Kidney (tissue), 22 donors: ENCODE data around the gene TRERF1. TPM values are rescaled to one million over a fixed set of nuclear protein-coding genes. Genes with fewer than 3 reads are reported as not detected.
A peak's percentile ranks its signal among the peaks of the same experiment; 100 is the strongest.

Experiments used
- DNase-seq, 5 donors: peaks; one replicate each; pipeline ENCODE4 v3.0.0-alpha.2; 2013 to 2020
- FAIRE-seq: peaks from 2 replicates; lab custom pipeline; 2012; peaks lifted over from hg19 to GRCh38; lab: Jason Lieb, UNC
- H3K27ac ChIP-seq, 2 donors: one replicate each; pipeline ENCODE4 v1.7.0; 2013; ENCODE audit warnings: low read depth in 2 of 2, low read length in 2 of 2, inconsistent platforms in 1 of 2
- H3K27me3 ChIP-seq: one replicate; pipeline ENCODE4 v1.7.1; 2013; ENCODE audit warnings: low read length, inconsistent platforms; ENCODE audit not compliant: control insufficient read depth, insufficient read depth
- H3K36me3 ChIP-seq, 3 donors: one replicate each; pipeline versions ENCODE4 v1.7.0 to v1.7.1; 2013; ENCODE audit warnings: low read length in 3 of 3, control low read depth in 1 of 3, inconsistent platforms in 1 of 3; ENCODE audit not compliant: insufficient read depth in 3 of 3, control insufficient read depth in 2 of 3
- H3K4me1 ChIP-seq, 3 donors: one replicate each; pipeline versions ENCODE4 v1.7.0 to v1.7.1; 2013; ENCODE audit warnings: low read length in 3 of 3, inconsistent platforms in 1 of 3, low read depth in 1 of 3; ENCODE audit not compliant: control insufficient read depth in 2 of 3, insufficient read depth in 2 of 3
- H3K4me3 ChIP-seq, 3 donors: one replicate each; pipeline versions ENCODE4 v1.7.0 to v1.8.1; 2013; ENCODE audit warnings: low read length in 3 of 3, control low read depth in 1 of 3, inconsistent platforms in 1 of 3
- H3K9ac ChIP-seq, 3 donors: one replicate each; pipeline versions ENCODE4 v1.7.0 to v1.7.1; 2013; ENCODE audit warnings: low read length in 3 of 3, control low read depth in 1 of 3, inconsistent platforms in 1 of 3
- H3K9me3 ChIP-seq, 3 donors: one replicate each; pipeline versions ENCODE4 v1.7.0 to v1.7.1; 2013; ENCODE audit warnings: low read length in 3 of 3, control low read depth in 1 of 3, inconsistent platforms in 1 of 3; ENCODE audit not compliant: control insufficient read depth in 2 of 3, insufficient read depth in 1 of 3
- CTCF ChIP-seq: IDR thresholded peaks from 3 replicates; pipeline ENCODE4 v1.5.1; 2012; ENCODE audit warnings: mild to moderate bottlenecking, moderate library complexity, borderline replicate concordance; ENCODE audit not compliant: insufficient read depth; ENCODE audit errors: extremely low read depth
- intact Hi-C: fragments of 100-400 bp; cut with DNase I; formaldehyde crosslinking; loops from one replicate; pipeline ENCODE4 v1.11.1; 2022
- long read RNA-seq, 10 donors: library from polyadenylated mRNA in 1 of 10; unstranded in 1 of 10; transcript quantifications; one replicate each; pipeline ENCODE4 v2.0.0 and lab custom pipeline, GENCODE V29; 2021 to 2026
- polyA plus RNA-seq: library from polyadenylated mRNA; stranded (reverse); fragments of 350-450 nt; fragmentation: Illumina TruSeq; extraction: RNeasy Lipid Tissue Mini Kit (QIAGEN cat#74804); gene quantifications from one replicate; pipeline ENCODE4 v1.2.3, GENCODE V29; 2014; ENCODE audit warnings: low read depth, low replicate concordance; ENCODE audit not compliant: insufficient read depth
- total RNA-seq: library from RNA; stranded (reverse); fragmentation: NEBNext Ultra II Directional; extraction: Animal tissue kit (Norgen Biotek cat#: 25700); gene quantifications from one replicate; pipeline ENCODE4 v1.2.1, GENCODE V29; 2021
- donor health status: control.
- donor health status: control.
- donor health status: control.
- donor health status: control.
- donor health status: control.
- donor health status: DM: yes; HTN: yes; CAD: no.
- donor health status: Normal renal cell carcinoma (clear cell type).

Gene TRERF1
- total RNA-seq (8.4 TPM), polyA plus RNA-seq (1.5 TPM)
- long read RNA-seq, donor 1: 0 reads
- long read RNA-seq, donor 2: 0 reads
- long read RNA-seq, donor 3: 0 reads
- long read RNA-seq, donor 4: 0 reads
- long read RNA-seq, donor 5: 0 reads
- long read RNA-seq, donor 6: 0 reads
- long read RNA-seq, donor 7, partial matches to known transcripts: 2 of 9 reads
- long read RNA-seq, donor 7, other reads (novel, unspliced or antisense): 7 of 9 reads
- long read RNA-seq, donor 8: 0 reads
- long read RNA-seq, donor 9: 0 reads
- long read RNA-seq, donor 10: 0 reads

GRCh38 chr6:42451333-42452170 is at the start of gene TRERF1:
Gene TRERF1, minus strand, starts transcription at chr6:42451926. Its CDS starts 182,336 bp downstream, at chr6:42269590.
- intact Hi-C loops: no loop called here
- peak within 1 kb of the TSS; percentile 87 to 92 for H3K27ac ChIP-seq
- peak; percentile 83 to 91 (median 86) for DNase-seq
- H3K9me3 ChIP-seq: no peaks in the 10 kb centered on the region
- peak within 1 kb of the TSS; percentile 79 to 85 (median 84) for H3K4me3 ChIP-seq
- no peaks in the 10 kb centered on the region for H3K27me3 ChIP-seq
- H3K36me3 ChIP-seq: no peaks in the 10 kb centered on the region
- peak within 1 kb of the TSS; percentile 54 to 61 (median 60) for H3K9ac ChIP-seq
- TF ChIP-seq CTCF: no peak
- peaks cover 0 to 6% (median 3%) of the 10 kb centered on the region in 3 donors for H3K4me1 ChIP-seq
- no peak for FAIRE-seq

- Histone ChIP-seq H3K27ac (no peak overlapping the region), H3K36me3 (no peaks in the 10 kb centered on the region), H3K9ac (no peak overlapping the region), H3K4me3 (no peak overlapping the region), H3K27me3 (no peaks in the 10 kb centered on the region), H3K9me3 (peaks cover 0 to 2% (median 0%) of the 10 kb centered on the region in 3 donors), H3K4me1 (no peaks in the 10 kb centered on the region)
- no peak for TF ChIP-seq CTCF
- DNase-seq (no peak), FAIRE-seq (no peak)
- intact Hi-C loops: no loop called here
These were observed 46.9 kb upstream of the TRERF1 start for GRCh38 chr6:42498473-42499128.

- H3K9ac ChIP-seq: no peak overlapping the region
- intact Hi-C loops: no loop called here
- FAIRE-seq (no peak), DNase-seq (no peak)
- H3K4me3 ChIP-seq: no peak overlapping the region
- no peak overlapping the region for H3K27ac ChIP-seq
- no peak for TF ChIP-seq CTCF
- H3K4me1 ChIP-seq: no peaks in the 10 kb centered on the region
- no peaks in the 10 kb centered on the region for H3K36me3 ChIP-seq
- H3K27me3 ChIP-seq: no peaks in the 10 kb centered on the region
- no peaks in the 10 kb centered on the region for H3K9me3 ChIP-seq
These were observed 42.3 kb upstream of the TRERF1 start for GRCh38 chr6:42493914-42494539.
